NCI-H446 (cell line): ENCODE data around the gene OSBPL5.

Experiments
- DNase-seq, 2 experiments: peaks; one replicate each; lab custom pipeline; 2025; lab: John Stamatoyannopoulos, UW

Gene OSBPL5

GRCh38 chr11:3163241-3163981 lies 1.7 kb downstream of the OSBPL5 start:
- DNase-seq, result no peak

GRCh38 chr11:3162410-3163240 lies 2.5 kb downstream of the OSBPL5 start:
- DNase-seq, result no peak

GRCh38 chr11:3161720-3162409 lies 3.2 kb downstream of the OSBPL5 start:
- no peak for DNase-seq

GRCh38 chr11:3161309-3161708 lies 3.8 kb downstream of the OSBPL5 start:
- DNase-seq, result no peak

- DNase-seq, result no peak
These were observed 4.7 kb downstream of the OSBPL5 start for GRCh38 chr11:3160252-3161031.

GRCh38 chr11:3159296-3160190 lies 5.6 kb downstream of the OSBPL5 start:
- no peak for DNase-seq

- no peak for DNase-seq
These were observed 6.3 kb downstream of the OSBPL5 start for GRCh38 chr11:3158821-3159220.

- DNase-seq, result no peak
These were observed 6.9 kb downstream of the OSBPL5 start for GRCh38 chr11:3158131-3158591.

GRCh38 chr11:3157381-3158130 lies 7.6 kb downstream of the OSBPL5 start:
- DNase-seq, result no peak

GRCh38 chr11:3156661-3157311 lies 8.3 kb downstream of the OSBPL5 start:
- DNase-seq, result no peak

GRCh38 chr11:3156282-3156660 lies 8.8 kb downstream of the OSBPL5 start:
- DNase-seq, result no peak

GRCh38 chr11:3155691-3156258 lies 9.3 kb downstream of the OSBPL5 start:
- DNase-seq, result no peak

GRCh38 chr11:3155216-3155615 lies 9.9 kb downstream of the OSBPL5 start:
- no peak for DNase-seq

- no peak for DNase-seq
These were observed 11.0 kb downstream of the OSBPL5 start for GRCh38 chr11:3154001-3154599.

- DNase-seq, result no peak
These were observed 11.7 kb downstream of the OSBPL5 start for GRCh38 chr11:3153291-3153861.

- no peak for DNase-seq
These were observed 12.5 kb downstream of the OSBPL5 start for GRCh38 chr11:3152471-3153110.

GRCh38 chr11:3150726-3151125 lies 14.4 kb downstream of the OSBPL5 start:
- DNase-seq, result no peak

- no peak for DNase-seq
These were observed 15.3 kb downstream of the OSBPL5 start for GRCh38 chr11:3149852-3150188.
